D721Med (cell line): ENCODE data around the gene GRIK4.

Experiments used
- DNase-seq: peaks from one replicate; pipeline ENCODE4 v3.0.0; 2011; ENCODE audit warnings: low spot score; ENCODE audit not compliant: insufficient read length
- FAIRE-seq: peaks from 2 replicates; lab custom pipeline; 2011; peaks lifted over from hg19 to GRCh38; lab: Jason Lieb, UNC
- CTCF ChIP-seq: IDR thresholded peaks from 2 replicates; pipeline ENCODE4 v1.5.1; 2012; ENCODE audit warnings: mild to moderate bottlenecking, control low read depth; ENCODE audit not compliant: insufficient read depth; ENCODE audit errors: missing control alignments

Gene GRIK4

GRCh38 chr11:120696597-120697218, 185.2 kb downstream of the GRIK4 start:
- FAIRE-seq (no peak), DNase-seq (no peak)
- TF ChIP-seq CTCF = no peak

GRCh38 chr11:120698918-120699317, 187.4 kb downstream of the GRIK4 start:
- TF ChIP-seq CTCF = no peak
- FAIRE-seq (no peak), DNase-seq (no peak)

GRCh38 chr11:120702656-120703055, 191.1 kb downstream of the GRIK4 start:
- FAIRE-seq (no peak), DNase-seq (no peak)
- TF ChIP-seq CTCF = no peak

- DNase-seq (no peak), FAIRE-seq (no peak)
- TF ChIP-seq CTCF = no peak
Observed at GRCh38 chr11:120703358-120704152, 192.0 kb downstream of the GRIK4 start.

DNA sequence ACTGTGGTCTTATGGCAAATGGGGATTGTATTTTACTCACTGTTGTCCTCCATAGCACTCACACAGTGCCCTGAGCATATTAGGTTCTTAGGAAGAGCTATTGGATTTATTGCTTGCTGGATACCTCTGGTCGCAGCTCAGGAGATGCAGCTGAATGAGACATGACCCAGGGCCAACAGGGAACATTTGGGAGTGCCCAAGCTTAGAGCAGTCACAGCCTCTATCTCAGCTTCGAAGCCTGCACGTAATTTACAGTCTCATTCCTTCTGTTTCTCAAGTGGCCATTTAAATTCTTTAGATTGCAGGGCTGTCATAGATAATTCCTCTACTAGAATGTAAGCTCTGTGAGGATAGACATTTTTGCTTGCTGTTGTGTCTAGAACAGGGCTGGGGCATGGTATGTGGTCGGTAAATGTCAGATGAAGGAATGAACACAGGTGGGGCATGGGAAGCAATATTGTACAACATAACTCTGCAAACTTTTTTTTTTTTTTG, 192.8 kb downstream of the GRIK4 start:
- no peak for FAIRE-seq
- TF ChIP-seq CTCF = no peak
- DNase-seq = no peak

GRCh38 chr11:120706257-120706656, 194.7 kb downstream of the GRIK4 start:
- TF ChIP-seq CTCF = no peak
- no peak for FAIRE-seq
- DNase-seq = no peak

- no peak for FAIRE-seq
- TF ChIP-seq CTCF = no peak
- DNase-seq = no peak
Observed at GRCh38 chr11:120707098-120707497, 195.6 kb downstream of the GRIK4 start.
